HEK293T (cell line): ENCODE data around the gene NDRG3.

Experiments used
- ELF4 ChIP-seq: fragments of 450-650 bp; IDR thresholded peaks from 2 replicates; pipeline ENCODE4 v1.6.1; 2017; ENCODE audit warnings: antibody characterized with exemption
- FOXM1 ChIP-seq: fragments of 450-650 bp; IDR thresholded peaks from 2 replicates; pipeline ENCODE4 v1.6.1; 2017; ENCODE audit warnings: mild to moderate bottlenecking, borderline replicate concordance
- LEF1 ChIP-seq: fragments of 450-650 bp; IDR thresholded peaks from 2 replicates; pipeline ENCODE4 v1.6.1; 2017; ENCODE audit warnings: mild to moderate bottlenecking, borderline replicate concordance
- NFRKB ChIP-seq: fragments of 450-650 bp; IDR thresholded peaks from 2 replicates; pipeline ENCODE4 v1.6.1; 2016; ENCODE audit warnings: mild to moderate bottlenecking, moderate library complexity
- SUZ12 ChIP-seq: fragments of 450-650 bp; IDR thresholded peaks from 2 replicates; pipeline ENCODE4 v1.6.1; 2016; ENCODE audit warnings: mild to moderate bottlenecking

DNA sequence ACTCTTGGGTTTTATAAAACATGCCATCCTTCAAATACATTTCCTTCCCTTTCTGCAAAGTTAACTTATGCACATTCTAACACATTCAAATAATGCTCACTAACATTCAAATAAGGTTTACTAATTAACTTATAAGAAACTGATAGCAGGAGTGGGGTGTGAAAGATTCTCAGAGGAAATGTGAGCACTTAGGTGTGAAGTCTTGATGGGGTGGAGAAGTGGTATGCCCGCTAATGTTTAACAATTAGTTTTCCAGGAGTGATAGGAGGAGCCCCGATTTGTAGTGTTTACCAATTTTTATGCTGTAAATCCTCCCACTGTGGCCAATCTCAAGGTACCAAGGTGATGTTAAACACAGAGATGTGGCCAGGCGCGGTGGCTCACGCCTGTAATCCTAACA, 46.0 kb upstream of the NDRG3 start:
- TF ChIP-seq SUZ12 (no peak), ELF4 (no peak), NFRKB (no peak), FOXM1 (no peak), LEF1 (no peak)
